GM21825 (cell line): ENCODE measurements around the gene GFI1B.
"Not testable (repeated sequence)": the region's sequence is repeated elsewhere in the genome, so short reads cannot be mapped to it uniquely, and the experiment has no call there.

ENCODE experiments used
- ATAC-seq: cut with Tn5 transposase; IDR thresholded peaks from one replicate; pipeline ENCODE4 v1.9.1; 2021; ENCODE audit warnings: mild to moderate bottlenecking, moderate library complexity; ENCODE audit not compliant: unreplicated experiment

Gene GFI1B

DNA sequence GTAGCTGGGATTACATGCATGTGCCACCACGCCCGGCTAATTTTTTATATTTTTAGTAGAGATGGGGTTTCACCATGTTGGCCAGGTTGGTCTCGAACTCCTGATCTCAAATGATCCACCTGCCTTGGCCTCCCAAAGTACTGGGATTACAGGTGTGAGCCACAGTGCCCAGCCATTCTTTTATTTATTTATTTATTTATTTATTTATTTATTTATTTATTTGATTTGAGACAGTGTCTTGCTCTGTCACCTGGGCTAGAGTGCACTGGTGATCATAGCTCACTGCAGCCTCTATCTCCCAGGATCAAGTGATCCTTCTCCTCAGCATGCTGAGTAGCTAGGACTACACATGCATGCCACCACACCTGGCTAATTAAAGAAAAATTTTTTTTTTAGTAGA lies 10.6 kb upstream of the GFI1B start:
- not testable (repeated sequence) for ATAC-seq

DNA sequence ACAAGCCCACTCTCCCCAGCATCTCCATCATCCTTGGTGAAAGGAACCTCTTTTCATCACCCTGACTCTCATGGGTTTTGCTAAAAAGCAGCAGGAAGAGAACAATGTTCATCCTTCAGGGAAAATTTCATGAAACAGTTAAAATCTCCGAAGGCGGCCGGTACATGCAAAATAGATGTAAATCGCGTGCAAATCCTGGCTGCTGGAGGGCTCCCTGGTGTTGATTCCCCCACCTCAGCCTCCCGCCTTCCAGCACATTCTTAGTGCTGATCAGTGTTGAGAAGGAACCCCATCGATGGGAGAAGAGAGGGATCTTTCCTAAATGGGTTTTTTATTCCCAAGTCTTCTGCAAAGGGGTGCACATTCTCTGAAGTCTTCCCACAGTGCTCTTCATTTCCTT lies 8.7 kb upstream of the GFI1B start:
- ATAC-seq: no peak

DNA sequence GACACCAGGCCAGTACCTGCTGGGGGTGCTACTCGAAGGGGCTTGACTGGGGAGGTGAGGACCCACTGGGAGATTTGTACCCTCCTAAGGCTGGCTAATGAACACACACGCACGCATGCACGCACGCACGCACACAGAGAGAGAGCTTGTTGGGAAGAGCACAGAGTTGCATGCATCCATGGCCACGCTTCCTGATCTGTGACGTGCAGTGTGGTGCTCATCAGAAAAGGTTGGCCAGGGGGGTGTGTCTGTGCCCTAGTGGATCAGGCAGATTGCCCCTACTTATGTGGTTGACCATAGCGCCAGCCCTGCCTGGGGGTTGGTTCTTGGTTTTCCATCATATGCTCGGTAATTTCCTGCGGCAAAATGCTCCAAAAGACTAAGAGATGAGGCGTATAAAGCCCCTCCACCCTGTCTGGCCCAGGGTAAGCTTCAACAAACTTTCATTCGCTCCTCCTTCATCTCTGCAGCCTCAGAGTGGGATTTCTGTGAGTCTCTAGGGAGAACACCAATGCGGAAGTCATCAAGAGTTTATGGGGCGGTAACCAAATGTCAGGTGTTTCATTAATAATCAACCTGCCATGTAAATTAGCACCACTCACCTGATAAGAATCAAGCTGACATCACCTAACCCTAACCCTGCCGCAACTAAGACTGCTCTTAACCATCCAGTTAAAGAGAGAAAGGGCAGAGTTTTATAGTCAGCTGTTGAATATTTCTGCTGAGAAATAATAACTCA lies 8.0 kb upstream of the GFI1B start:
- ATAC-seq: no peak

DNA sequence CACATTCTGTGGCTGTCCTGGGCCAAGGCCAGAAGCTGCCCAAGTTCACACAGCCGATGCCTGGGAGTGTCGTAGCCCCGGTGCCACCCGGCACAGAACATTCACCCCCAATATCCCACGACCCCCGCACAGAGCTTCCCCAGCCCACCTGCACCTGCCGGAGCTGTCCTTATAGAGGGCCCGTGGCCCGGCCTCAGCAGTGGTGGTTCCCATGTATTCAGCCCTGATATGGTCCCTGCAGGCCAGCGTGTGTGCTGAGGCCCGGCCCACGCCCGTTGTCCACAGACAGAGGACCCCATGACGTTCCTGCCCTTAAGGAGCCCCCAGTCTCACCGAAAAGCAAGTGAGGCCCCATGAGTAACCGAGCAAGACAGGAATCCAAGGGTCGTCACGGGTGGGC lies 5.3 kb upstream of the GFI1B start:
- ATAC-seq: no peak

DNA sequence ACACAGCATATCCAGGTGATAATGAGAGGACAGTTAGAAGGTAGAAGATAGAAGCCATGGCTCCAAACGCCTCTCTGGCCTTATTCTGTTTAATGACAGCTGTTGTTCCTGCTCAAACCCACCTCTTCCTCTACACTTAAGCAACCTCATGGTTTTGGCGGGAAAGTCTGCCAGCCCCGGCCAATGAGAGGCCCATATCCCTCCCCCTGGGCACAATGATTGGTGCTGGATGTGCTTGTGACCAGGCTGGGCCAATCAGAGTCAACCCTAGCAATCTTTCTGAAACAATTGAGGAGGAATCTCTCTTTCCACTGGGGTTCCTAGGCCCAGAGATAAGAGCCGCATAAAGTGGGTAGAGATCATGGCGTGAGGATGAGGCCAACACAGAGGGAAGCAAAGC lies 4.8 kb upstream of the GFI1B start:
- no peak for ATAC-seq

DNA sequence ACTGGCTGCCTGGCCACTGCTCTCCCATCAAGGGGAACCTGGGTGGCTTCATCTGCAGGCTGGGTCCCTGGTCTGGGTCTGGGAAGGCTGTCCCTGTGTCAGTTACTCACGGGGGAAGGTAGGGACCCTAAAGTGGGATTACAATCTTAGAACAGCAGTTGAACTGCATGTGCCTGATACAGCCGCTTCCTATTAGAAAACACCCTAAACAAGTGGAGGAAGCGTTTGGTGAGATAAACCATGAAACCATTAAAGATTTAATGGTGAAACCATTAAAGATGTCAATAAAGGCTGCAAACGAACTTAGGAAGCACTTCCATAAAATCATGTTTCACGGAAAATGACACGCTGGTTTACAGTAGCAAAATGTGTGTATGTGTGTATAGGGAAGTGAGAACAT lies 2.5 kb upstream of the GFI1B start:
- ATAC-seq: no peak

DNA sequence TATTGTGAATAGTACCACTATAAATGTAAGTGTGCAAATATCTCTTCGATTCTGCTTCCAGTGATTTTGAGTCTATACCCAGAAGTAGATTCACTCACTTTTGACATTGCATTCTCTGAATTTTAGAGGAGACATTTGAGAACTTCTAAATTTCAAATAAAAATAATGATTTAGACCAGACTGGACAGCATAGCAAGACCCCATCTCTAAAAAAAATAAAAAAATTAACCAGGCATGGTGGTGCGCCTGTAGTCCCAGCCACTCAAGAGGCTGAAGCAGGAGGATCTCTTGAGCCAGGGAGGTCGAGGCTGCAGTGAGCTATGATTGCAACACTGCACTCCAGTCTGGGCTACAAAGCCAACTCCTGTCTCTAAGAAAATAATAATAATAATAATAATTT lies 1.9 kb upstream of the GFI1B start:
- ATAC-seq: no peak

DNA sequence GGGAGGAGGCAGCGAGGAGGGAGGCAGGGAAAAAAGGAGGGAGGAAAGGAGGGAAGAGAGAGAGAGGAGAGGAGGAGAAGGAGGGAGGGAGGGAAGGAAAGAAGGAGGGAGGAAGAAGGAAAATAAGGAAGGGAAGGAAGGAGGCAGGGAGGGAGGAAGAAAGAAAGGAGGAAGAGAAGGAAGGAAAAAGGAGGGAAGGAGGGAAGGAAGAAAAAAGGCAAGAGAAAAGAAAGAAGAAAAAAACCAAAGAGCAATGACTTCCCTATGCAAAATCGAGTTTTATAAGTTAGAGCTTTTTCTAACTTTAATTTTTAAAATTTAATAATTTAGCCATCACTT lies 413 bp upstream of the GFI1B start:
- no peak for ATAC-seq

DNA sequence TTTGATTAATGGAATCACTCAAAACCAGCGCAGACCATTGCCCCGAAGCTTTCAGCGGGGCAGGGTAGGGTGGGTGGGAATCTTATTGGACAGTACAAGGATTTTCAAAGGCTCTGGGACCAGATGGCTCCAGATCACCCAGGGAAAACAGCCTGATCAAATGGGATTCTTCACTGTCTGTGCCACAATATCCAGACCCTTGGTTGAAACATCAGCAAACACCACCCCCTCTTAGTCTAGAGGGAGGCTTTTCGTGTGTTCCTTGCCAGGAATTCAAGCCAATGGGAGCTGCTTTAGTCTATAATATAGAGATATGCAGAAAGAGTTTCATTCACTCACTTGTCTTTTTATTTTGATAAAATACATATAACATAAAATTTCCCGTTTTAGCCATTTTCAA lies 1.7 kb downstream of the GFI1B start:
- no peak for ATAC-seq

DNA sequence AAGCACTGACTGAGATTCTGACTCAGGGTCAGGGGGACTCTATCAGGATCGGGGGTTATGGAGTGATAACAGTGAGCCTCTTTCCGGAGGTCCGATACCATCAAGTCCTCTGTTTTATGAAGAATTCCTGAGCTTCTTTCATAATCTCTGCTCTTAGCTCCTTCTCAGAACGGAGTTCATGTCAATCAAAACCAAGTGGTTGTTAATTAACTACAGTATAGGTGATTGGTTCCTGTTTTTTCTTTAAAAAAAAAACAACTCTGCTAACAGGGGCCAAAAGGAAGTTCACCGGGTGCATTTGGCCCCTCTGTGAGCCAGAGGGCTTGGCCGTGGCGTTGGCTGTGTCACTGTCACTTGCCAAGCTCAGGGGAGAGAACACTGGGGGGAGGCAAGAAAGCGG lies 4.0 kb downstream of the GFI1B start:
- ATAC-seq: peak; percentile 45

DNA sequence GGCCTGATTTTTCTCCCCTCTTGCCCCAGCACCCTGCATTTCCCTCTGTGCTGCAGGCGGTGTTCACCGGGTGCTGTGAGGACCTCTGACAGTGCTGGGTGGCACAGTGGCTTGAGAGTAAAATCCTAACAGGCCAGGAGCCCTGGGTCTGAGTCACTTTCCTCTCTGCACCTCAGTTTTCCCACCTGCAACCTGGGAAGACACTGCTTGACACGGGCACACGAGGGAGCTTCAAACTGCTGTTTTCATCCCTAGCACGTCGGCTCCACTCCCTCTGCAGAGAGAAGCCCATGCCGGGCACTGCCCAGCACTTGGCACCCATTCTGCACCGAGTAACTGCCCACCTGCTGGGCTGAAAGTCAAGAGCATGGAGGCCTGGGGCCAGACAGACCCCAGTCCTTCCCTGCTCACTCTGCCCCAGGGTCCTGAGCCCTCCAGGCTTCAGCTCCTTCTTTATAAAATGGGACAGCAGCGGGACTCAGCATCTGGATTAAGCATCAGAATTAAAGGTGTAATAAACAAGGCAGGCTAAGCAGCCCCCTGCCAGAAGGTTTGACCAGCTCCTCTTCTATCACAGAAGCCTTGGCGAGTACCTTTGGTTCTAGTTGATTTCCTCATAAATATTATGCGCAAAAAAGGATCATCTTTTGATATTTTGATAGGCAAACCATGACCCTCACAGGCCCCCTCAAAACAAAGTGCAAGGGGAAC lies 5.2 kb downstream of the GFI1B start:
- no peak for ATAC-seq

DNA sequence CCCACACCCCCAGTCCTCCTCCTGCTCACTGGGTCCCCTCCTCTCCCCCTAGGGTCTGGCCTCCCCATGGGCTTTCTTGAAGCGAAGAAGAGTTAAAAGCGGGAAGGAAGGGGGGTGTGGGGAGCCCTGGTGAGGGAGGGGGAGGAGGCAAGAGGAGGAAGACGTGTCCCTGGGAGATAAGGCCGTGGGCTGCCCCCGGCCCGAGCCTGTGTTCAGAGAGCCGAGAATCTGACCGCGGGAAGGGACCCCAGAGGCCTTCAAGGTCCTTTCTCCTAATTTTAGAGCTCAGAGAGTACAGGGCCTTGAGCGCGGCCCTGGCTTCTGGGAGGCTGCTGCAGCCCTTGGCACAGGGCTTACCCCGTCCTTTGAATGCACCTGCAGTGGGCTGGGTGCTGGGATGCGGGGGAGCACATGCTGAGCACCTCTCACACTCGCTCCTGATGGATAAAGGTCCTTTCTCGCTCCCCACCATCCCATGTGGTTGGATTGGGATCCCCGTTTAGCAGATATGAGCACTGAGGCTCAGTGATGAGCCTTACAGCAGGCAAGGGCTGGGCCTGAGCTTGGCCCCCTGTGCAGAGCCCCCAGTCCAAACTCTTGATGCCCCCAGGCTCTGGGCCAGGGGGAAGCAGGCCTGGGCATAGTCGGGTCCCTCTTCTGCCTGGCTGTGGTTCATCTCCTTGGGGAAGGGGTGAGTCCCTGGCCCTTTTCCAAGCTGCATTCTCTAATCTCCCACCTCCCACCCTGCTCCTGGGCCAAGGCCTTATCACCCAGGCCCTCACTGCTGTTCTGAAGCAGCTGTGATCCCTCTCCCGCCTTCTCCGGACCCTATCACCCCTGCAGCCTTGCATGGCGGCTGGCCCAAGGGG lies 5.9 kb downstream of the GFI1B start:
- ATAC-seq: no peak

DNA sequence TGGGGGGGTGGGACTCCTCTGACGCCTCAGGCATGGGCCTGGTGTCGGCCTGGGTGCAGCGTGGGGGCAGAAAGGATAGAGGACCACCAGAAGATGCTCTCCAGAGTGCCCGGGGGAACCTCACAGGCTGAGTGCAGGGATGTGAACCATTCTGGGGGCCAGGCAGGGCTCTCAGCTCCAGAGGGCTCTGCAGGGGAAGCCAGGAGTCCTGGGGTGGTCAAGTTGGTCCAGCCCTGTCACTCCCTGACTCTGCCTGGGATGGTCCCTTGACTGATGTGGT lies 6.5 kb downstream of the GFI1B start:
- ATAC-seq: no peak

DNA sequence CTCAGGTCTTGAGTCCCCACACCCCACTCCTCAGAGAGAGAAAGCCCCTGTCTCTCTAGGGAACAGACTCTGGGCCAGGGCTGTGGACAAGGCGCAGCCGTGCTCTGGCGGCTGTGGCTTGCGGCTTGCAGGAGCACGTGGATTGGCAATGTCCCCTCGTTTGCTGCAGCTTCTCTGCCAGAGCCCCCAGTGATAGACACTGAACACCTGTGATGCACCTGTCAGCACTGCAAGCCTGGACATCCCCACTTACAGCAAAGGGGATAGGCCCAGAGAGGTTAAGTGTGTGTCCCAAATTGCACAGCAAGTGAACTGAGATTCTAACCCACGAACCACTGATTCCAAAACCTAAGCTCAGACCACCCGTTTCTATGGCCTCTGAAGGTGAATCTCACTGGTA lies 7.0 kb downstream of the GFI1B start:
- no peak for ATAC-seq

DNA sequence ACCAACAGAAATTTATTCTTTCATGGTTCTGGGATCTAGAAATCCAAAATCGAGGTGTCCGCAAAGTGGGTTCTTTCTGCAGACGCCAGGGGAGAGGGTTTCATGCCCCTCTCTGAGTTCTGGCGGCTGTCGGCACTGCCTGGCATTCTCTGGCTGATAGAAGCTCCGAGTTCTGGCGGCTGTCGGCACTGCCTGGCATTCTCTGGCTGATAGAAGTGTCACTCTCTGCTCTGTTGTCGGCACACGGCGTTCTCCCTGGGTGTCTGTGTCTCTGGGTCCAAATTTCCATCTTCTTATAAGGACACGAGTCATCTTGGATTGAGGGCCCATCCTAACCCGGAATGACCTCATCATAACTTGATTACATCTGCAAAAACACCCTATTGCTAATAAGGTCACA lies 7.6 kb downstream of the GFI1B start:
- ATAC-seq: no peak

DNA sequence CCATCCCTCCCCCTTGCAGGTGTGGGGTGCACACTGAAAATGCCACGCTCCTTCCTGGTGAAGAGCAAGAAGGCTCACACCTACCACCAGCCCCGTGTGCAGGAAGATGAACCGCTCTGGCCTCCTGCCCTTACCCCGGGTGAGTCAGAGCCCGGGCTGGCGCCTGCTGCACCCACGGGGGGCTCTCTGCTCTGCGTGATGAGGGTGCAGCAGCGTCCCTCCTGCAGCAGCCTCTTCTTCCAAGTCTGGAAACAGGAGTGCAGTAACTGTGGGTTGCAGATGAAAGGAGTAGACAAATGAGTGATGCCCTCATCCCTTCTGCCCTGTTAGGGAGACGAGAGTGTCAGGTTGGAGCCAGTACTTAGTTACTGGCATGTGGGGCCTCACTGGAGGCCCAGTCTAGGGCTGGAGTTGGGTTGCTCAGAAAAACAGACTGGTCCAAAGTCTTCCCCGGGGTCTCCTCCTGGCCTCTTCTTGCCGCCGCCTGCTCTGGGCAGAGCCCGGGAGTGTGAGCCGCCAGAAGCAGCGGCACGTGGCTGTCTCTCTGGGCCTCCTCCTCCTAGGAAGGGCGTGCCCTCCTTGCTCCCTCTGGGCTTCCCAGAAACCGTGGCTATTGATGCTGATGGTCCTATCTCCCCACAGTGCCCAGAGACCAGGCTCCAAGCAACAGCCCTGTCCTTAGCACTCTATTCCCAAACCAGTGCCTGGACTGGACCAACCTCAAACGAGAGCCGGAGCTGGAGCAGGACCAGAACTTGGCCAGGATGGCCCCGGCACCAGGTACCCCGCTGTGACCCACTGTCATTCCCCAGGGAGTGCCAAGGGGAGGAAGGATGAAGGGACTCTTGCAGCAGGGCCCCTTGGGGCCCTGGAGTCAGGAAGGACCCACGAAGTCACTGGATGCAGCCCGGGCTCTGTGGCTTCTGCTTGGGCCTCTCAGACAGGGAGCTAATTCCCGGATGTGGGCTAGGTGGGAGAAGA lies 8.4 kb downstream of the GFI1B start:
- ATAC-seq: no peak

DNA sequence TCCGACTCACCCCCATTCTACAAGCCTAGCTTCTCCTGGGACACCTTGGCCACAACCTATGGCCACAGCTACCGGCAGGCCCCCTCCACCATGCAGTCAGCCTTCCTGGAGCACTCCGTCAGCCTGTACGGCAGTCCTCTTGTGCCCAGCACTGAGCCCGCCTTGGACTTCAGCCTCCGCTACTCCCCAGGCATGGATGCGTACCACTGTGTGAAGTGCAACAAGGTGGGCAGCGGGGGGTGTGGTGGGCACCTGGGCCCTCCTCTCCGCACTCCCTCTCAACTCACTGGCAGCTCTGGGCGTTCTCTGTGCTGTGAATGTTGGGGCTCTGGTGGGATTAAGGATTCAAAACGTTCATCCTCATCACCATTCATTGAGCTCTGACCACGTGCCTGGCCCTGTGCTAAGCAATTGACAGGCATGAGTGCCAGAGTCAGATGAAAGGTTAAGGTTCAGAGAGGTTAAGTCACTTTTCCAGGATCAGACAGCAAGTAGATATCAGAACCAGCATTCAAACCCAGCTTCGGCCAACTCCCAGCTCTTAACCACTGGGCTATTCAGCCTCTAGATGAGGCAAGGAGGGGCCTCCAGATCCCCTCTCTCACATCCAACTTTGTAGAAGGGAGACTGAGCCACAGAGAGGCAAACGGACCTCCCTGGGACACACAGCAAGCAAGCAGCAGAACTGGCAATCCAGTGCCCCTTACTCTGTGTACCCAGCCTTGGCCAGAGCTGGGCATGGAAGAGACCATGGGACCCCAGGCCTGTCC lies 9.9 kb downstream of the GFI1B start:
- no peak for ATAC-seq

DNA sequence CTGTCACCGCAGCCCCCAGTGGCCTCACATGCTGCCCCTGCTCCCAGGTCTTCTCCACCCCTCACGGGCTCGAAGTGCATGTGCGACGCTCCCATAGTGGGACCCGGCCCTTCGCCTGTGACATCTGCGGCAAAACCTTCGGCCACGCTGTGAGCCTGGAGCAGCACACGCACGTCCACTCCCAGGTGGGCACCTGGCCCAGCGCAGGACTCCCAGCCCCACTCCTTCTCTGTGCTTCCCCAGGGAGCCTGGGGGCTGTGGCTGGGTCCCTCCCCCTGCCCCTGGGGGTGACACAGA lies 10.5 kb downstream of the GFI1B start:
- no peak for ATAC-seq

DNA sequence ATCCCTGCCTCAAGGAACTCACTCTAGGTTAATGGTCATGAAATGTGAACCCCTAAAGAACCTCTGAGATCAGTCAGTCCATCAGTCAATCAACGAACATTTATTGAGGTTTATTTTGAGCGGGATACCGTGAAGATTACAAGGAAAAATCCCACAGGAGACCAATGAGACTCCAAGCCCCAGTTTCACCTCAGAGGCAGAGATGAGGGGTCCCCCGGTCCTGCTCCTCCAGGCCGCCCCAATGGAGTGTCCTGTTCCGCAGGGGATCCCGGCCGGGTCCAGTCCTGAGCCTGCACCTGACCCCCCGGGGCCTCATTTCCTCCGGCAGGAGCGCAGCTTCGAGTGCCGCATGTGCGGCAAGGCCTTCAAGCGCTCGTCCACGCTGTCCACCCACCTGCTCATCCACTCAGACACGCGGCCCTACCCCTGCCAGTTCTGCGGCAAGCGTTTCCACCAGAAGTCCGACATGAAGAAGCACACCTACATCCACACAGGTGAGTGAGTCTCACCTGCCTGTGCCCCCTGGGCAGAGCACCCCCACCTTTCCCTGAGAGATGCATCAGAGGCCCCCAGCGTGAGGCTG lies 11.0 kb downstream of the GFI1B start:
- no peak for ATAC-seq

DNA sequence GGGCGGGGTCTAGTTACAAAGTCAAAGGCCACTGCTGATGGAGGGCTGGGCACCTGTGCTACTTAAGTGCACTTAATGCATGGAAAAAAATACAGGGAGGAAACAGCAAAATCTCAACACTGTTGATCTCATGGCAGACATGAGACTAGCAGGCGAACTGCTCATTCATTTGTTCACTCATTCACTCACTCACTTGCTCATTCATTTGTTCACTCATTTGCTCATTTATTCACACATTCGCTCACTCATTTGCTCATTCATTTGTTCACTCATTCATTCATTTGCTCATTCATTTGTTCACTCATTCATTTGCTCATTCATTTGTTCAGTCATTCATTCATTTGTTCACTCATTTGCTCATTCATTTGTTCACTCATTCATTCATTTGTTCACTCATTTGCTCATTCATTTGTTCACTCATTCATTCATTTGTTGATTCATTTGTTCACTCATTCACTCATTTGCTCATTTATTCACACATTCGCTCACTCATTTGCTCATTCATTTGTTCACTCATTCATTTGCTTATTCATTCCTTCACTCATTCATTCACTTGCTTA lies 11.6 kb downstream of the GFI1B start:
- ATAC-seq: not testable (repeated sequence)
